CD4-positive, alpha-beta T cell treated with Interleukin-6 at 100 ng/mL for 8 hours (primary cell): ENCODE measurements around the gene ADA.
"Not testable (repeated sequence)": the region's sequence is repeated elsewhere in the genome, so short reads cannot be mapped to it uniquely, and the experiment has no call there.

Experiments used
- DNase-seq: peaks from one replicate; pipeline ENCODE4 v3.0.0-alpha.2; 2020; ENCODE audit warnings: mixed read lengths, low spot score

The ADA gene

GRCh38 chr20:44599715-44600114 is 51.8 kb downstream of the ADA start:
- no peak for DNase-seq

GRCh38 chr20:44598423-44599305 is 52.8 kb downstream of the ADA start:
- no peak for DNase-seq

- no peak for DNase-seq
Observed at GRCh38 chr20:44597930-44598329, 53.6 kb downstream of the ADA start.

GRCh38 chr20:44597516-44597915 is 54.0 kb downstream of the ADA start:
- DNase-seq: no peak

- DNase-seq: no peak
Observed at GRCh38 chr20:44596876-44597275, 54.6 kb downstream of the ADA start.

- no peak for DNase-seq
Observed at GRCh38 chr20:44596010-44596409, 55.5 kb downstream of the ADA start.

GRCh38 chr20:44594730-44595129 is 56.8 kb downstream of the ADA start:
- DNase-seq: no peak

GRCh38 chr20:44593751-44594150 is 57.7 kb downstream of the ADA start:
- no peak for DNase-seq

GRCh38 chr20:44592366-44592765 is 59.1 kb downstream of the ADA start:
- no peak for DNase-seq

GRCh38 chr20:44590980-44591778 is 60.3 kb downstream of the ADA start:
- DNase-seq: no peak

- DNase-seq: no peak
Observed at GRCh38 chr20:44589537-44589936, 62.0 kb downstream of the ADA start.

GRCh38 chr20:44588321-44588720 is 63.2 kb downstream of the ADA start:
- not testable (repeated sequence) for DNase-seq

- no peak for DNase-seq
Observed at GRCh38 chr20:44587035-44587980, 64.2 kb downstream of the ADA start.

GRCh38 chr20:44586289-44586911 is 65.1 kb downstream of the ADA start:
- DNase-seq: no peak

- no peak for DNase-seq
Observed at GRCh38 chr20:44585057-44585963, 66.2 kb downstream of the ADA start.

- DNase-seq: no peak
Observed at GRCh38 chr20:44584162-44584561, 67.3 kb downstream of the ADA start.

- DNase-seq: no peak
Observed at GRCh38 chr20:44583157-44583556, 68.3 kb downstream of the ADA start.

- no peak for DNase-seq
Observed at GRCh38 chr20:44582311-44583025, 69.0 kb downstream of the ADA start, which contains the start of gene PKIG. Gene PKIG, plus strand, starts transcription at chr20:44582579. Its CDS starts 31,978 bp downstream, at chr20:44614557.

- DNase-seq: no peak
Observed at GRCh38 chr20:44581515-44581914, 70.0 kb downstream of the ADA start.
